ENCODE data around the gene TAF8. TPM values are rescaled to one million over a fixed set of nuclear protein-coding genes. Genes with fewer than 3 reads are reported as not detected.

Gene TAF8
- total RNA-seq, 1 experiment from 2014 or later: 38.4 TPM

- ChIA-PET POLR2A (ENCODE audit: unreplicated experiment) (interaction anchor here (0.5 to 0.6 kb wide), 2 partner anchors 28 to 45 kb away, joined by 3 read pairs; no protein-coding TSS in a partner anchor), CTCF (interaction anchor here (0.7 to 1.3 kb wide), 2 partner anchors 141 to 157 kb away, joined by 3 read pairs; no protein-coding TSS in a partner anchor)
- BruUV-seq (replicated peaks): no TSS peak
- Histone ChIP-seq H3F3A (ENCODE audit: insufficient read depth, low read depth) (peaks cover 8% of the 10 kb centered on the region; the same call in 1 of the 2 replicates), H3K4me2 (no peak overlapping the region), H4K20me1 (ENCODE audit: insufficient read depth) (no peaks in the 10 kb centered on the region), H3K27ac (no peak overlapping the region), H3K9me3 (ENCODE audit: insufficient read depth, low read depth) (no peaks in the 10 kb centered on the region), H3K27me3 (ENCODE audit: insufficient read depth, low read depth) (no peaks in the 10 kb centered on the region), H3K4me1 (replicated peaks; ENCODE audit: insufficient read depth) (0 out of 2 replicates have a peak, but pooled peaks cover 4% of the 10 kb centered on the region), H3K79me2 (ENCODE audit: low read depth) (no peaks in the 10 kb centered on the region), H3K9me2 (ENCODE audit: insufficient read depth) (no peaks in the 10 kb centered on the region), H3K4me3 (no peak overlapping the region), H2AFZ (no peak overlapping the region), H3K36me3 (ENCODE audit: low read depth) (peaks cover 5% of the 10 kb centered on the region)
- no peak for DNase-seq
- TF ChIP-seq EZH2 (IDR thresholded peaks at IDR 0.05; ENCODE audit: low read depth) (no peak), CTCF (conservative IDR thresholded peaks at IDR 0.05) (no peak)
- intact Hi-C loops (cut with micrococcal nuclease; ENCODE audit: unreplicated experiment): loop anchor here (10.0 kb wide), 1 partner anchor 802 kb away; the partner anchor contains the start of gene RPL7L1
These were observed 23.0 kb downstream of the TAF8 start for GRCh38 chr6:42073287-42073686.

GRCh38 chr6:42075159-42075838 lies 25.0 kb downstream of the TAF8 start:
- Histone ChIP-seq H3K9me2 (ENCODE audit: insufficient read depth) (no peaks in the 10 kb centered on the region), H3K4me1 (replicated peaks; ENCODE audit: insufficient read depth) (0 out of 2 replicates have a peak, but pooled peaks cover 4% of the 10 kb centered on the region), H3K36me3 (ENCODE audit: low read depth) (no peaks in the 10 kb centered on the region), H3K4me2 (no peak overlapping the region), H3K27me3 (ENCODE audit: insufficient read depth, low read depth) (no peaks in the 10 kb centered on the region), H3K4me3 (no peak overlapping the region), H3F3A (ENCODE audit: insufficient read depth, low read depth) (peaks cover 17% of the 10 kb centered on the region; the same call in 1 of the 2 replicates), H4K20me1 (ENCODE audit: insufficient read depth) (no peaks in the 10 kb centered on the region), H3K27ac (no peak overlapping the region), H3K9me3 (ENCODE audit: insufficient read depth, low read depth) (no peaks in the 10 kb centered on the region), H2AFZ (no peak overlapping the region), H3K79me2 (ENCODE audit: low read depth) (no peaks in the 10 kb centered on the region)
- BruUV-seq (replicated peaks): no TSS peak
- peak; percentile 72 to 87 for DNase-seq
- intact Hi-C loops (cut with micrococcal nuclease; ENCODE audit: unreplicated experiment): loop anchor here (1.0 to 10.0 kb wide), 5 partner anchors 46 to 800 kb away; partner anchors contain the start of gene RPL7L1
- peak; percentile 95 for TF ChIP-seq CTCF (conservative IDR thresholded peaks at IDR 0.05)
- no peak for TF ChIP-seq EZH2 (IDR thresholded peaks at IDR 0.05; ENCODE audit: low read depth)
- CTCF ChIA-PET: no interaction called here
- POLR2A ChIA-PET (ENCODE audit: unreplicated experiment): interaction anchor here (0.6 kb wide), 1 partner anchor 13 kb away, joined by 5 read pairs; no protein-coding TSS in a partner anchor

GRCh38 chr6:42078386-42078785 lies 28.1 kb downstream of the TAF8 start:
- H3K36me3 ChIP-seq (ENCODE audit: low read depth): no peaks in the 10 kb centered on the region
- POLR2A ChIA-PET (ENCODE audit: unreplicated experiment): interaction anchor here (0.5 kb wide), 1 partner anchor 121 kb away, joined by 35 read pairs; no protein-coding TSS in a partner anchor
- intact Hi-C loops (cut with micrococcal nuclease; ENCODE audit: unreplicated experiment): loop anchor here (5.0 to 10.0 kb wide), 2 partner anchors 469 to 796 kb away; partner anchors contain the start of gene RPL7L1

More at GRCh38 chr6:42078386-42078785, 28.1 kb downstream of the TAF8 start:
- CTCF ChIA-PET: no interaction called here
- Histone ChIP-seq H3K79me2 (ENCODE audit: low read depth) (no peaks in the 10 kb centered on the region), H3K4me1 (replicated peaks; ENCODE audit: insufficient read depth) (0 out of 2 replicates have a peak, but pooled peaks cover 4% of the 10 kb centered on the region), H2AFZ (no peak overlapping the region), H3K27ac (no peak overlapping the region), H3K9me2 (ENCODE audit: insufficient read depth) (no peaks in the 10 kb centered on the region), H3K9me3 (ENCODE audit: insufficient read depth, low read depth) (no peaks in the 10 kb centered on the region), H4K20me1 (ENCODE audit: insufficient read depth) (no peaks in the 10 kb centered on the region), H3K4me3 (no peak overlapping the region), H3K27me3 (ENCODE audit: insufficient read depth, low read depth) (no peaks in the 10 kb centered on the region), H3F3A (ENCODE audit: insufficient read depth, low read depth) (peaks cover 17% of the 10 kb centered on the region; the same call in 1 of the 2 replicates), H3K4me2 (no peak overlapping the region)
- no TSS peak for BruUV-seq (replicated peaks)
- no peak for TF ChIP-seq CTCF (conservative IDR thresholded peaks at IDR 0.05)
- TF ChIP-seq EZH2 (IDR thresholded peaks at IDR 0.05; ENCODE audit: low read depth): no peak
- no peak for DNase-seq

All from PC-9 (cell line).